GM19455 (cell line): Measurements from ENCODE around the gene DDX11.
"Not testable (repeated sequence)": the region's sequence is repeated elsewhere in the genome, so short reads cannot be mapped to it uniquely, and the experiment has no call there.

Experiments used
- ATAC-seq: cut with Tn5 transposase; IDR thresholded peaks from one replicate; pipeline ENCODE4 v1.9.1; 2021; ENCODE audit not compliant: unreplicated experiment

Gene DDX11

GRCh38 chr12:31121022-31121728, 47.5 kb downstream of the DDX11 start:
- not testable (repeated sequence) for ATAC-seq

GRCh38 chr12:31122481-31122880, 48.8 kb downstream of the DDX11 start:
- ATAC-seq: no peak

GRCh38 chr12:31124158-31124557, 50.5 kb downstream of the DDX11 start:
- not testable (repeated sequence) for ATAC-seq

GRCh38 chr12:31125171-31125570, 51.5 kb downstream of the DDX11 start:
- ATAC-seq: not testable (repeated sequence)

- ATAC-seq: not testable (repeated sequence)
Observed at GRCh38 chr12:31127209-31127848, 53.7 kb downstream of the DDX11 start.

GRCh38 chr12:31136581-31136980, 62.9 kb downstream of the DDX11 start:
- ATAC-seq: not testable (repeated sequence)

GRCh38 chr12:31144768-31145167, 71.1 kb downstream of the DDX11 start:
- not testable (repeated sequence) for ATAC-seq

- ATAC-seq: not testable (repeated sequence)
Observed at GRCh38 chr12:31145296-31145695, 71.6 kb downstream of the DDX11 start.

GRCh38 chr12:31147415-31147814, 73.8 kb downstream of the DDX11 start:
- not testable (repeated sequence) for ATAC-seq

- not testable (repeated sequence) for ATAC-seq
Observed at GRCh38 chr12:31150766-31151165, 77.1 kb downstream of the DDX11 start.
